Loucy (cell line): ENCODE data around the gene TRPT1.

Experiments
- H2AFZ ChIP-seq: fragments of 200-600 bp; sonication (generic); 2 replicates; pipeline ENCODE4 v1.6.0; 2016; ENCODE audit warnings: antibody characterized with exemption, mild to moderate bottlenecking, low read length, moderate library complexity
- H3F3A ChIP-seq: fragments of 200-600 bp; 2 replicates; pipeline ENCODE4 v1.6.0; 2016; ENCODE audit warnings: antibody characterized with exemption, low read depth, mild to moderate bottlenecking
- H3K27me3 ChIP-seq: fragments of 200-600 bp; sonication (generic); 2 replicates; pipeline ENCODE4 v1.6.1; 2014; ENCODE audit warnings: low read length, mild to moderate bottlenecking; ENCODE audit not compliant: insufficient read depth, poor library complexity, severe bottlenecking
- H3K36me3 ChIP-seq: fragments of 200-600 bp; sonication (generic); 2 replicates; pipeline ENCODE4 v1.6.1; 2016; ENCODE audit warnings: low read length; ENCODE audit not compliant: insufficient read depth
- H3K4me1 ChIP-seq: fragments of 200-600 bp; sonication (generic); 2 replicates; pipeline ENCODE4 v1.5.1; 2014; ENCODE audit warnings: low read length, mild to moderate bottlenecking; ENCODE audit not compliant: insufficient read depth, poor library complexity, severe bottlenecking
- H3K4me2 ChIP-seq: fragments of 200-600 bp; sonication (generic); 2 replicates; pipeline ENCODE4 v1.6.0; 2014; ENCODE audit warnings: antibody characterized with exemption, low read length, low read depth, mild to moderate bottlenecking; ENCODE audit not compliant: poor library complexity, severe bottlenecking
- H3K4me3 ChIP-seq: fragments of 200-600 bp; sonication (generic); 2 replicates; pipeline ENCODE4 v1.5.1; 2014; ENCODE audit warnings: low read length, mild to moderate bottlenecking, mixed read lengths; ENCODE audit not compliant: poor library complexity, severe bottlenecking
- H3K79me2 ChIP-seq: fragments of 200-600 bp; sonication (generic); 2 replicates; pipeline ENCODE4 v1.6.1; 2014; ENCODE audit warnings: low read length; ENCODE audit not compliant: insufficient read depth
- H3K9ac ChIP-seq: fragments of 200-600 bp; sonication (generic); 2 replicates; pipeline ENCODE4 v1.6.0; 2014; ENCODE audit warnings: mild to moderate bottlenecking, low read depth, low read length, moderate library complexity; ENCODE audit not compliant: poor library complexity, severe bottlenecking
- H3K9me2 ChIP-seq: fragments of 200-600 bp; sonication (generic); replicated peaks from 2 replicates; pipeline ENCODE4 v1.6.1; 2016; ENCODE audit warnings: low read depth, low read length, mixed read lengths
- H3K9me3 ChIP-seq: fragments of 200-600 bp; sonication (generic); 2 replicates; pipeline ENCODE4 v1.6.1; 2014; ENCODE audit warnings: mild to moderate bottlenecking, antibody characterized with exemption, low read length, low read depth; ENCODE audit not compliant: insufficient read depth
- H4K20me1 ChIP-seq: fragments of 200-600 bp; sonication (generic); 2 replicates; pipeline ENCODE4 v1.6.0; 2014; ENCODE audit warnings: antibody characterized with exemption, low read length, mild to moderate bottlenecking; ENCODE audit not compliant: insufficient read depth, poor library complexity, severe bottlenecking
- EZH2phosphoT487 ChIP-seq: fragments of 200-600 bp; IDR thresholded peaks from 2 replicates; pipeline ENCODE4 v1.6.1; 2018; ENCODE audit warnings: antibody characterized with exemption, mild to moderate bottlenecking, moderate library complexity, borderline replicate concordance
- TF ChIP-seq, protein P1 (sequence below): fragments of 200-600 bp; sonication (generic); conservative IDR thresholded peaks from 2 replicates; pipeline ENCODE4 v1.5.1; 2014; ENCODE audit warnings: mild to moderate bottlenecking, antibody characterized with exemption, low read length

The TRPT1 gene

DNA sequence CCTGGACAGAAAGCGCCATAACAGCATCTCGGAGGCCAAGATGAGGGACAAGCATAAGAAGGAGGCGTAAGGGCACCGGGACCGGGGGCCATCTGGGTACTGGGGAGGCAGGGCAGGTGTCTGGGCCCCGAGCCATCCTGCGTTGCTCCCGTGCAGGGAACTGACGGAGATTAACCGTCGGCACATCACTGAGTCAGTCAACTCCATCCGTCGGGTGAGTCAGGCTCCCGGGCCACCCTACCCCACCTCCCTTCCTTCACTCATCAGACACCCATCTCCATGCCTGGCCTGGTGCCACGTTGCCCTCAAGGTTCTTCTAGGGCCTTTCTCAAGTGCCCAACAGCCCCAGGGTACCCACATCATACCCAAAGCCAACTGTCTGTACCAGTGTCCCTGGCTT is 40.4 kb upstream of the TRPT1 start:
- TF ChIP-seq, protein P1, sequence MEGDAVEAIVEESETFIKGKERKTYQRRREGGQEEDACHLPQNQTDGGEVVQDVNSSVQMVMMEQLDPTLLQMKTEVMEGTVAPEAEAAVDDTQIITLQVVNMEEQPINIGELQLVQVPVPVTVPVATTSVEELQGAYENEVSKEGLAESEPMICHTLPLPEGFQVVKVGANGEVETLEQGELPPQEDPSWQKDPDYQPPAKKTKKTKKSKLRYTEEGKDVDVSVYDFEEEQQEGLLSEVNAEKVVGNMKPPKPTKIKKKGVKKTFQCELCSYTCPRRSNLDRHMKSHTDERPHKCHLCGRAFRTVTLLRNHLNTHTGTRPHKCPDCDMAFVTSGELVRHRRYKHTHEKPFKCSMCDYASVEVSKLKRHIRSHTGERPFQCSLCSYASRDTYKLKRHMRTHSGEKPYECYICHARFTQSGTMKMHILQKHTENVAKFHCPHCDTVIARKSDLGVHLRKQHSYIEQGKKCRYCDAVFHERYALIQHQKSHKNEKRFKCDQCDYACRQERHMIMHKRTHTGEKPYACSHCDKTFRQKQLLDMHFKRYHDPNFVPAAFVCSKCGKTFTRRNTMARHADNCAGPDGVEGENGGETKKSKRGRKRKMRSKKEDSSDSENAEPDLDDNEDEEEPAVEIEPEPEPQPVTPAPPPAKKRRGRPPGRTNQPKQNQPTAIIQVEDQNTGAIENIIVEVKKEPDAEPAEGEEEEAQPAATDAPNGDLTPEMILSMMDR, result no peak
- TF ChIP-seq EZH2phosphoT487, result no peak
- Histone ChIP-seq H3K36me3 (no peaks in the 10 kb centered on the region), H3K9me3 (no peaks in the 10 kb centered on the region), H3K4me3 (no peak overlapping the region), H3F3A (peaks cover 6% of the 10 kb centered on the region; the same call in 1 of the 2 replicates), H3K79me2 (no peaks in the 10 kb centered on the region), H3K4me1 (peaks cover 14% of the 10 kb centered on the region), H2AFZ (no peak overlapping the region), H3K9ac (no peak overlapping the region), H3K4me2 (no peak overlapping the region), H3K27me3 (no peaks in the 10 kb centered on the region), H3K9me2 (no peaks in the 10 kb centered on the region), H4K20me1 (no peaks in the 10 kb centered on the region)

DNA sequence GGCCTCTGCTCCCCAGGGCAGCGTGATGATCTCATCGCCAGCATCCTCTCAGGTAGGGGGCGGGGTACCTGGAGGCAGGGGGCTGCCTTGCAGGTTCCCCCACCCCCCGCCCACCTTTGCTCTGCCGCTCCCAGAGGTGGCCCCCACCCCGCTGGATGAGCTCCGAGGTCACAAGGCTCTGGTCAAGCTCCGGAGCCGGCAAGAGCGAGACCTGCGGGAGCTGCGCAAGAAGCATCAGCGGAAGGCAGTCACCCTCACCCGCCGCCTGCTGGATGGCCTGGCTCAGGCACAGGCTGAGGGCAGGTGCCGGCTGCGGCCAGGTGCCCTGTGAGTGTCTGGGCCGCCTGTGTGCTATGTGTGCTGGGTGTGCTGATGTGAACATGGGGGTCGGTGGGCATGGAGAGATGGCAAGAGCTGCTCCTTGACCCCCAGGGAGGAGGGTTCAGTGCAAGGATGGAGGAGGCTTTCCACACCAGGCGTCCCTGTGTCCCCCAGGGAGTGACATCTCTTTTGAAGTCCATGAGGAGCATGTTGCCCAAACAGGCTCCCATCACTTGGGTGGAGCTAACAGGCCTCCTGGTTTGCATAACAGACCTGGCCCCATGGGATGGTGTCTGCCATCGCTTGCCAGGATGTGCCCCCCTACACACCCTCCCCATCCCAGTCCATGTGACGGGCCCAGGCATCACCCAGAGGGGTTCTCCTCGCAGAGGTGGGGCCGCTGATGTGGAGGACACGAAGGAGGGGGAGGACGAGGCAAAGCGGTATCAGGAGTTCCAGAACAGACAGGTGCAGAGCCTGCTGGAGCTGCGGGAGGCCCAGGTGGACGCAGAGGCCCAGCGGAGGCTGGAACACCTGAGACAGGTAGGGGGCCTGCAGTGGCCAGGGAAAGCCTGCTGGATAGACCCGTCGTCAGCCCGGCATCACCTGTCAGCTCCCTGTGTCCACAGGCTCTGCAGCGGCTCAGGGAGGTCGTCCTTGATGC is 39.5 kb upstream of the TRPT1 start:
- H3K9me2 ChIP-seq, result no peaks in the 10 kb centered on the region
- no peak overlapping the region for H3K4me2 ChIP-seq
- peaks cover 6% of the 10 kb centered on the region; the same call in 1 of the 2 replicates for H3F3A ChIP-seq
- H2AFZ ChIP-seq, result no peak overlapping the region
- H3K9ac ChIP-seq, result no peak overlapping the region
- no peaks in the 10 kb centered on the region for H3K36me3 ChIP-seq
- H3K4me1 ChIP-seq, result peaks cover 14% of the 10 kb centered on the region
- no peaks in the 10 kb centered on the region for H4K20me1 ChIP-seq
- H3K79me2 ChIP-seq, result no peaks in the 10 kb centered on the region
- H3K27me3 ChIP-seq, result no peaks in the 10 kb centered on the region
- H3K4me3 ChIP-seq, result no peak overlapping the region
- TF ChIP-seq, protein P1, result no peak
- TF ChIP-seq EZH2phosphoT487, result no peak
- no peaks in the 10 kb centered on the region for H3K9me3 ChIP-seq

DNA sequence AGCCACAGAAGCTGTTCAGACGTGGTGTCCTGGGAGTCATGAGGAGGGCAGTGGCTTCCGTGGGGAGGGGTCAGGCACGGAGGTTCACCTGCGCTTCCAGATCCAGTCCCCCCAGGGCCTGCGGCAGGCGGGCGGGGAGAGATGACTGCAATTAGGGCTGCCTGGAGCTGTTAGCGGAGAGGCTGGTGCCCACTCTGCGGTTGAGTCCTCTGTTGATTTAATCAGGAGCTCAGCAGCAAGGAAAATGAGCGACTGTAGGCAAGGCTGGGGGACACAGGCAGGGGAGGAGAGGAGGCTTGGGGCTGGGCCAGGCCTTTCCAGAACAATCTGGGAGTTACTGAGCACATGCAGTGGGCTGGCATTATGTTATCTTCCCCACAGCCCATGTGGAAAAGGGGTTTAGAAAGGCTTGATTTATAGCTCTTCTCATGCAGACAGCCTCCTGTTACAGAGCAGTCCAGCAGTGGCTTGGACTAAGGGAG is 38.4 kb upstream of the TRPT1 start:
- Histone ChIP-seq H3K4me2 (no peak overlapping the region), H3K9ac (no peak overlapping the region), H3K27me3 (no peaks in the 10 kb centered on the region), H3K4me1 (peaks cover 14% of the 10 kb centered on the region), H3K9me2 (no peaks in the 10 kb centered on the region), H4K20me1 (no peaks in the 10 kb centered on the region), H3K36me3 (no peaks in the 10 kb centered on the region), H3K4me3 (no peak overlapping the region), H2AFZ (no peak overlapping the region), H3K79me2 (no peaks in the 10 kb centered on the region), H3F3A (peaks cover 3% of the 10 kb centered on the region; the same call in 1 of the 2 replicates), H3K9me3 (no peaks in the 10 kb centered on the region)
- TF ChIP-seq, protein P1, result no peak
- no peak for TF ChIP-seq EZH2phosphoT487
